Nephron (organoid): ENCODE data around the gene STKLD1.

Experiments used
- H3K27ac Mint-ChIP-seq, 3 experiments: 2 replicates each; pipeline ENCODE4 v1.8.0; 2020; ENCODE audit warnings: mixed read lengths in 3 of 3, mild to moderate bottlenecking in 2 of 3, moderate library complexity in 1 of 3
- H3K27me3 Mint-ChIP-seq: 2 replicates; pipeline ENCODE4 v1.8.0; 2021; ENCODE audit warnings: low read depth, mild to moderate bottlenecking, moderate library complexity, mixed read lengths
- H3K36me3 Mint-ChIP-seq: 2 replicates; pipeline ENCODE4 v1.8.0; 2020; ENCODE audit warnings: low read depth, mixed read lengths
- H3K4me1 Mint-ChIP-seq: 2 replicates; pipeline ENCODE4 v1.8.0; 2020; ENCODE audit warnings: mixed read lengths
- H3K4me3 Mint-ChIP-seq, 3 experiments: 2 replicates each; pipeline ENCODE4 v1.8.0; 2020; ENCODE audit warnings: mild to moderate bottlenecking in 3 of 3, mixed read lengths in 3 of 3, moderate library complexity in 2 of 3
- H3K9me3 Mint-ChIP-seq: 2 replicates; pipeline ENCODE4 v1.8.0; 2020; ENCODE audit warnings: mixed read lengths
- CTCF ChIP-seq, 3 experiments: fragments of 200-600 bp; sonication (generic); IDR thresholded peaks; one replicate each; pipeline ENCODE4 v1.5.0; 2021; ENCODE audit warnings: antibody characterized with exemption in 3 of 3; ENCODE audit not compliant: unreplicated experiment in 3 of 3

STKLD1 gene

DNA sequence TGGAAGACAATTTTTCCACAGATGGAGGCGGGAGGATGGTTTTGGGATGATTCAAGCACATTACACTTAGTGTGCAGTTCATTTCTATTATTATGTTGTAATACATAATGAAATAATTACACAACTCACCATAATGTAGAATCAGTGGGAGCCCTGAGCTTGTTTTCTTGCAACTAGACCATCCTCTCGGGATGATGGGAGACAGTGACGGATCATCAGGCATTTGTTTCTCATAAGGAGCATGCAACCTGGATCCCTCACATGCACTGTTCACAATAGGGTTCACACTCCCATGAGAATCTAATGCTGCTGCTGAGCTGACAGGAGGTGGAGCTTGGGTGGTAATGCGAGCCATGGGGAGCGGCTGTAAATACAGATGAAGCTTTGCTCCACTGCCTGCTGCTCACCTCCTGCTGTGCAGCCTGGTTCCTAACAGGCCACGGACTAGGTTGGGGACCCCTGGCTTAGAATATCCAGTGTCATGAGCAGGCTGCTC lies 1.6 kb downstream of the STKLD1 start:
- Mint-ChIP-seq H3K9me3 (no peaks in the 10 kb centered on the region), H3K4me1 (peaks cover 10% of the 10 kb centered on the region), H3K4me3 (peak overlapping the region; percentile 19 to 75 (median 74)), H3K27ac (no peak overlapping the region), H3K27me3 (no peaks in the 10 kb centered on the region), H3K36me3 (peaks cover 6% of the 10 kb centered on the region)
- TF ChIP-seq CTCF (IDR thresholded peaks at IDR 0.05; ENCODE audit: unreplicated experiment in 3 of 3), result no peak

- no peak for TF ChIP-seq CTCF (IDR thresholded peaks at IDR 0.05; ENCODE audit: unreplicated experiment in 3 of 3)
- Mint-ChIP-seq H3K27ac (no peak overlapping the region), H3K36me3 (peaks cover 6% of the 10 kb centered on the region), H3K4me3 (peak overlapping the region; percentile 32 to 78 (median 74)), H3K27me3 (no peaks in the 10 kb centered on the region), H3K4me1 (peaks cover 8% of the 10 kb centered on the region), H3K9me3 (no peaks in the 10 kb centered on the region)
Measured at GRCh38 chr9:133378408-133378962, 2.3 kb downstream of the STKLD1 start.

DNA sequence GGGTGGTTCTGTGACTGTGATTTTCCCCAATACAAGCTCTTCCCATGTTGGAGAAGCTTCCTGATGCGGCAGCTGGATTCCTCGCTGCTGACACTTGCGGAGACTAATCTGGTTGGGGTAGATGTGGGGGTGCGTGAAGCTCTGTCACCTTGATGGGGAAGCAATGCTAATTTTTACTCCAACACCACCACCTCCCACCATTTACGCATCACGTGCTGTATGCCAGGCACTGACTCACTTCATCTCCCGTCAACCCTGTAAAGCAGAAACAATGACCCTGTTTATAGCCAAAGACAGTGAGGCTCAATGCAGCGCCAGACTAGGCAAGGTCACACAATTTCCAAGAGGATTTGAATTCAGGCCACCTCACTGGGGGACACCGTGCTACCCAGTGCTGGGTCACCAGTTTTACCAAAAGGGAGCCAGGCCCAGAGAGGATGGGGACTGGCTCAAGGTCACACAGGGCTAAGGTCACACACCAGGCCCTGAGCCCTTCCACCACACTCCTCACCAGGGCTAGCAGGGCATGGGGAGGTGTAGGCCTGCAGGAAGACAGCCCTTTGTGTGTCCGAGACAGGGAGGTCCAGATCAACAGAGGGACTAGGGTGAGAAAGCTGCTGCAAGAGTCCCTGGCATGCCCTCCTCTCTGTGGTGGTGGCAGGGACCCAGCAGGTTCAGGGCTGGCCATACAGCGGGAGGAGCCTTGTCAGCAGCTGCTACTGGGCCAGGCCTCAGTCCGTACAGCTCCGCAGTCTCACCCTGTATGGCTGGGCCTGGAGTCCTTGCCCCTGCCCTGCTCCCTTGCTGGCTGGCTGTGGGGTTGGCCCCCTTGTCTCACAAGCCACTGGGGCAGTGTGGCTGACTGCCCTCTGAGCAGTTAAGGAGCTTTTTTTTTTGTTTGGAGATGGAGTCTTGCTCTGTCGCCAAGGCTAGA lies 3.3 kb downstream of the STKLD1 start:
- Mint-ChIP-seq H3K4me3 (peak overlapping the region in 2 of 3 experiments; percentile 40 to 58), H3K4me1 (peaks cover 8% of the 10 kb centered on the region), H3K27ac (no peak overlapping the region), H3K36me3 (peaks cover 6% of the 10 kb centered on the region), H3K9me3 (no peaks in the 10 kb centered on the region), H3K27me3 (no peaks in the 10 kb centered on the region)
- TF ChIP-seq CTCF (IDR thresholded peaks at IDR 0.05; ENCODE audit: unreplicated experiment in 3 of 3), result no peak

GRCh38 chr9:133380734-133381133 lies 4.6 kb downstream of the STKLD1 start:
- Mint-ChIP-seq H3K36me3 (no peaks in the 10 kb centered on the region), H3K27me3 (no peaks in the 10 kb centered on the region), H3K27ac (no peak overlapping the region), H3K4me3 (peak overlapping the region in 1 of 3 experiments; percentile 35), H3K4me1 (no peaks in the 10 kb centered on the region), H3K9me3 (no peaks in the 10 kb centered on the region)
- no peak for TF ChIP-seq CTCF (IDR thresholded peaks at IDR 0.05; ENCODE audit: unreplicated experiment in 3 of 3)

DNA sequence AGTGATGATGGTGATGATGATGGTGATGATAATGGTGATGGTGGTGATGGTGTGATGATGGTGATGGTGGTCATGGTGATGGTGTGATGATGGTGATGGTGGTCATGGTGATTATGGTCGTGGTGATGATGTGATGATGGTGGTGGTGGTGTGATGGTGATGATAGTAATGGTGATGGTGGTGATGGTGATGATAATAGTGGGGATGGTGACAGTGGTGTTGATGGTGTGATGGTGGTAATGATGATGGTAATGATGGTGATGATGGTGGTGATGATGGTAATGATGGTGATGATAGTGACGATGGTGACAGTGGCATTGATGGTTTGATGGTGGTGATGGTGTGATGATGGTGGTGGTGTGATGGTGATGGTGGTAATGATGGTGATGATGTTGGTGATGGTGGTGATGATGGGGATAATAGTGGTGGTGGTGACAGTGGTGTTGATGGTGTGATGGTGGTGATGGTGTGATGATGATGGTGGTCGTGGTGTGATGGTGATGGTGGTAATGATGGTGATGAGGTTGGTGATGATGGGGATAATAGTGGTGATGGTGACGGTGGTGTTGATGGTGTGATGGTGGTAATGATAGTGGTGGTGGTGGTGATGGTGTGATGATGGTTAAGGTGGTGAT lies 6.5 kb downstream of the STKLD1 start:
- H3K4me1 Mint-ChIP-seq, result no peaks in the 10 kb centered on the region
- H3K36me3 Mint-ChIP-seq, result no peaks in the 10 kb centered on the region
- no peaks in the 10 kb centered on the region for H3K27me3 Mint-ChIP-seq
- H3K9me3 Mint-ChIP-seq, result no peaks in the 10 kb centered on the region
- no peak for TF ChIP-seq CTCF (IDR thresholded peaks at IDR 0.05; ENCODE audit: unreplicated experiment in 3 of 3)
- no peak overlapping the region for H3K4me3 Mint-ChIP-seq
- H3K27ac Mint-ChIP-seq, result no peak overlapping the region
